Measurements from ENCODE around the gene PARD3B.

DNA sequence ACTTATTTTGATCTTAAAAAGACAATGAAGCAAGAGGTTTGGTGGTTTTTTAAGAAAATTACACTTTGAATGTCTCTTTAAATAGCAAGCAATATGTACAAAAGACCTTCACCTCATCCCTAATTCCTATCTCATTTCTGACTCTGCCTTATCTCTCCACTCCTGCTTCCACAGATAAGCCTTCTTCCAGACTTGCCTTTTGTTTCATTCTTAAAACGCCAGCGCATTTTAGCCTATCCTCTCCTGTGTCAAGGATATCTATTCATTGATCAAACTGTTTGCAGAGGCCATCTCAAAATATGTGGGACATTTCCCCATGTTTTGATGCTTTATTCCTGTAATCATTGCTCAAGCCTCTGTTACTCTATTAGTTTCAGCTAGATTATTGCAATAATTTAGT lies 562.5 kb downstream of the PARD3B start:
- TF ChIP-seq POLR2AphosphoS5 (IDR thresholded peaks at IDR 0.05; ENCODE audit: low read depth, low read length) (no peak), POLR2A (IDR thresholded peaks at IDR 0.05; ENCODE audit: low read depth, low read length) (no peak), TAF1 (IDR thresholded peaks at IDR 0.05; ENCODE audit: low read depth, low read length) (no peak), POU2F2 (IDR thresholded peaks at IDR 0.05; ENCODE audit: low read depth, low read length) (no peak), PAX5 (IDR thresholded peaks at IDR 0.05; ENCODE audit: insufficient read depth, low read length, severe bottlenecking) (no peak), SPI1 (IDR thresholded peaks at IDR 0.05; ENCODE audit: low read depth, low read length) (no peak)

Measured in GM12891 (cell line).